HepG2 (cell line): ENCODE data around the gene ACADVL. TPM values are rescaled to one million over a fixed set of nuclear protein-coding genes. Genes with fewer than 3 reads are reported as not detected.

Source experiments
- ATAC-seq: fragments of 200-7000 bp; cut with Tn5 transposase; 3 replicates; pipeline ENCODE4 v1.9.1; 2020; ENCODE audit warnings: mild to moderate bottlenecking, moderate library complexity
- BruUV-seq: library from RNA; stranded (reverse); fragments of 400-500 nt; replicated peaks from 2 replicates; lab custom pipeline; 2021; lab: Mats Ljungman, UMichigan
- CTCF ChIA-PET: fragments of 300-600 bp; formaldehyde crosslinking; extraction: SDS; loops from one replicate; lab custom pipeline; 2021; ENCODE audit warnings: low total read pairs, inconsistent platforms, low intra/inter-chr PET ratio; lab: Yijun Ruan, JAX
- POLR2A ChIA-PET: fragments of 350-600 bp; sonication (Branson Sonifier 250); formaldehyde crosslinking; loops from one replicate; lab custom pipeline; 2020; ENCODE audit warnings: antibody characterized with exemption, inconsistent platforms; lab: Yijun Ruan, JAX
- DNase-seq: peaks from one replicate; pipeline ENCODE4 v3.0.0-alpha.2; 2015; ENCODE audit warnings: low spot score
- FAIRE-seq: peaks from 3 replicates; lab custom pipeline; 2011; peaks lifted over from hg19 to GRCh38; lab: Jason Lieb, UNC
- H2AFZ ChIP-seq: one replicate; pipeline ENCODE4 v1.6.1; 2011; ENCODE audit warnings: low read length, inconsistent platforms
- H3K27ac ChIP-seq: fragments of 300-600 bp; 3 replicates; pipeline ENCODE4 v1.8.0; 2011; ENCODE audit warnings: mixed run types, mild to moderate bottlenecking, mixed read lengths, low read length, inconsistent platforms; ENCODE audit not compliant: insufficient read depth; ENCODE audit errors: extremely low read length
- H3K27me3 ChIP-seq, 2 experiments: fragments of 200-600 bp in 1 of 2; 2 replicates in 1 of 2; 3 replicates in 1 of 2; pipeline versions ENCODE4 v1.6.0 to v1.8.0; 2011; ENCODE audit warnings: low read length in 2 of 2, mild to moderate bottlenecking in 2 of 2, moderate library complexity in 2 of 2, inconsistent platforms in 1 of 2; ENCODE audit not compliant: insufficient read depth in 2 of 2, control insufficient read depth in 1 of 2
- H3K36me3 ChIP-seq, 2 experiments: fragments of 200-600 bp in 1 of 2; replicated peaks in 1 of 2; 2 replicates in 1 of 2; 3 replicates in 1 of 2; pipeline versions ENCODE4 v1.5.1 to v1.8.0; 2011; ENCODE audit warnings: low read length in 2 of 2, inconsistent platforms in 1 of 2; ENCODE audit not compliant: insufficient read depth in 2 of 2, control insufficient read depth in 1 of 2
- H3K4me1 ChIP-seq: 2 replicates; pipeline ENCODE4 v1.5.1; 2012; ENCODE audit warnings: low read length, inconsistent platforms; ENCODE audit not compliant: insufficient read depth
- H3K4me2 ChIP-seq: 2 replicates; pipeline ENCODE4 v1.6.0; 2011; ENCODE audit warnings: low read depth, low read length, inconsistent platforms
- H3K4me3 ChIP-seq, 3 experiments: fragments of 200-600 bp in 1 of 3; sonication (generic), shearing (Covaris generic) in 1 of 3; replicated peaks in 1 of 3; 2 replicates each; pipeline ENCODE4 v1.5.1; 2011 to 2016; ENCODE audit warnings: low read length in 3 of 3, inconsistent platforms in 2 of 3, low read depth in 2 of 3, mild to moderate bottlenecking in 2 of 3, control low read depth in 1 of 3, mixed read lengths in 1 of 3; ENCODE audit not compliant: insufficient read depth in 1 of 3
- H3K79me2 ChIP-seq: one replicate; pipeline ENCODE4 v1.6.1; 2011; ENCODE audit warnings: low read length, inconsistent platforms; ENCODE audit not compliant: insufficient read depth
- H3K9ac ChIP-seq: 2 replicates; pipeline ENCODE4 v1.6.0; 2011; ENCODE audit warnings: mild to moderate bottlenecking, low read depth, low read length, inconsistent platforms; ENCODE audit not compliant: insufficient read depth
- H3K9me3 ChIP-seq: 2 replicates; pipeline ENCODE4 v1.5.1; 2012; ENCODE audit warnings: mild to moderate bottlenecking, low read length
- H4K20me1 ChIP-seq: 2 replicates; pipeline ENCODE4 v1.6.0; 2011; ENCODE audit warnings: inconsistent platforms, mild to moderate bottlenecking, low read length, moderate library complexity; ENCODE audit not compliant: insufficient read depth
- ARHGAP35 ChIP-seq: sonication (generic); formaldehyde crosslinking; IDR thresholded peaks from 2 replicates; pipeline ENCODE4 v1.9.0; 2022; ENCODE audit warnings: mild to moderate bottlenecking, inconsistent platforms, moderate library complexity, missing genetic modification reagents, borderline replicate concordance
- ARID3A ChIP-seq: IDR thresholded peaks from 2 replicates; pipeline ENCODE4 v1.6.1; 2012; ENCODE audit warnings: low read depth, low read length, improper control_type of control experiment
- GABPA ChIP-seq, 2 experiments: IDR thresholded peaks; 2 replicates each; pipeline ENCODE4 v1.6.1; 2011 to 2016; ENCODE audit warnings: low read depth in 2 of 2, low read length in 1 of 2, missing biosample characterization in 1 of 2, missing genetic modification characterization in 1 of 2
- MAF1 ChIP-seq: sonication (generic); formaldehyde crosslinking; IDR thresholded peaks from 2 replicates; pipeline ENCODE4 v1.5.0; 2020; ENCODE audit warnings: missing genetic modification reagents, borderline replicate concordance
- PRMT3 ChIP-seq: sonication (generic); formaldehyde crosslinking; IDR thresholded peaks from 2 replicates; pipeline ENCODE4 v1.8.1; 2022; ENCODE audit warnings: low read depth, mild to moderate bottlenecking, moderate library complexity, missing genetic modification reagents, borderline replicate concordance
- SIN3A ChIP-seq: IDR thresholded peaks from 2 replicates; pipeline ENCODE4 v1.6.1; 2011; ENCODE audit warnings: low read depth, mild to moderate bottlenecking, control low read depth, low read length, borderline replicate concordance
- TFDP2 ChIP-seq: sonication (generic); formaldehyde crosslinking; IDR thresholded peaks from 2 replicates; pipeline ENCODE4 v1.4.0; 2020; ENCODE audit warnings: missing genetic modification reagents
- THRA ChIP-seq: sonication (generic); formaldehyde crosslinking; IDR thresholded peaks from 2 replicates; pipeline ENCODE4 v1.4.0; 2020; ENCODE audit warnings: missing genetic modification reagents, borderline replicate concordance
- ZNF264 ChIP-seq: sonication (generic); formaldehyde crosslinking; IDR thresholded peaks from 2 replicates; pipeline ENCODE4 v1.4.0; 2020; ENCODE audit warnings: missing genetic modification reagents
- ZNF331 ChIP-seq: sonication (generic); formaldehyde crosslinking; IDR thresholded peaks from 2 replicates; pipeline ENCODE4 v1.4.0; 2020; ENCODE audit warnings: missing genetic modification reagents
- ZSCAN12 ChIP-seq: sonication (generic); formaldehyde crosslinking; IDR thresholded peaks from 2 replicates; pipeline ENCODE4 v1.9.0; 2021; ENCODE audit warnings: mild to moderate bottlenecking, missing genetic modification reagents
- WGBS: methylation state at CpG from one replicate; pipeline ENCODE4 v1.1.6; 2017; ENCODE audit warnings: low lambda C conversion rate; 5-methylcytosine and 5-hydroxymethylcytosine counted together
- in situ Hi-C: cut with HindIII; loops from 2 replicates; pipeline ENCODE4 v1.10.0; 2017; ENCODE audit warnings: low pct_unique_long_range_greater_than_20kb; ENCODE audit not compliant: extremely low pct_ligation_motif_present
- intact Hi-C: fragments of 100-400 bp; cut with micrococcal nuclease; formaldehyde crosslinking; loops from one replicate; pipeline ENCODE4 v1.10.0; 2022; ENCODE audit not compliant: unreplicated experiment
- polyA plus RNA-seq, 8 experiments: library from polyadenylated mRNA; depleted of rRNA in 3 of 8; stranded (reverse) in 7 of 8; unstranded in 1 of 8; fragments of >200 nt; fragmentation: Illumina TruSeq in 4 of 8; extraction: Trizol in 4 of 8; gene quantifications; 2 replicates each; pipeline versions ENCODE4 v1.2.1 to v1.2.3, GENCODE V29; 2011 to 2016; ENCODE audit warnings: low read depth in 4 of 8, missing spikeins in 1 of 8, mixed read lengths in 1 of 8; ENCODE audit not compliant: insufficient read depth in 1 of 8
- total RNA-seq, 5 experiments: library from RNA; depleted of rRNA; stranded (reverse); fragments of >200 nt; fragmentation: Illumina TruSeq; extraction: Trizol; gene quantifications; 2 replicates each; pipeline ENCODE4 v1.2.3, GENCODE V29; 2016; ENCODE audit warnings: low read depth in 1 of 5

The ACADVL gene
- total and polyA plus RNA-seq, 2 of the 13 experiments (the other 11 are each of a cell fraction or from before 2014, with no cell fraction given), result 219 to 412 TPM

- H3K4me2 ChIP-seq, result peak overlapping the region; percentile 97
These were observed 21.5 kb downstream of the ACADVL start for GRCh38 chr17:7241090-7241733.

GRCh38 chr17:7241783-7242716 lies 22.3 kb downstream of the ACADVL start, which contains the start of gene GABARAP:
Gene GABARAP (minus strand): TSS chr17:7242449. CDS start chr17:7242330, 119 bp downstream.
- peak; percentile 82 for DNase-seq
- POLR2A ChIA-PET, result interaction anchor here (0.7 to 4.3 kb wide), 20 partner anchors 8 to 206 kb away, joined by 3 to 35 read pairs (median 5); partner anchors contain the start of genes ACADVL, ASGR1, ASGR2 and CTDNEP1
- 1% methylated on average over 44 of the region's 62 CpGs for whole genome bisulfite sequencing
- TF ChIP-seq TFDP2 (CRISPR knock-in tag) (no peak), THRA (0 out of 2 replicates have a peak, but pooled peaks have one; percentile 12), PRMT3 (CRISPR knock-in tag) (no peak), ARID3A (0 out of 2 replicates have a peak, but pooled peaks have one; percentile 12), MAF1 (no peak)

More at GRCh38 chr17:7241090-7241733, 21.5 kb downstream of the ACADVL start:
- CTCF ChIA-PET, result no interaction called here
- no peak for DNase-seq
- H2AFZ ChIP-seq, result no peak overlapping the region
- intact Hi-C loops, result loop anchor here (5.0 kb wide), 1 partner anchor 41 kb away; the partner anchor contains the start of gene SLC2A4
- 0 out of 2 replicates have a peak, but pooled peaks cover 2% of the 10 kb centered on the region for H4K20me1 ChIP-seq
- H3K4me3 ChIP-seq, result peak overlapping the region; percentile 61 to 85 (median 68)
- WGBS, result 27% methylated on average over 9 of the region's 9 CpGs
- peak overlapping the region; percentile 86 for H3K27ac ChIP-seq
- TSS peak; percentile 68 for BruUV-seq
- POLR2A ChIA-PET, result interaction anchor here (0.7 to 4.3 kb wide), 13 partner anchors 10 to 205 kb away, joined by 3 to 35 read pairs (median 5); partner anchors contain the start of genes ACADVL, ASGR1, ASGR2 and CTDNEP1
- no peak for ATAC-seq
- peaks cover 11 to 27% of the 10 kb centered on the region in 2 experiments for H3K36me3 ChIP-seq
- peaks cover 37% of the 10 kb centered on the region for H3K4me1 ChIP-seq
- peaks cover 42% of the 10 kb centered on the region for H3K79me2 ChIP-seq
- no peaks in the 10 kb centered on the region; a peak in 1 of 5 replicates for H3K27me3 ChIP-seq
- peak overlapping the region; percentile 92 for H3K9ac ChIP-seq
- in situ Hi-C loops, result no loop called here
- no peaks in the 10 kb centered on the region for H3K9me3 ChIP-seq
- peak; percentile 15 for FAIRE-seq
- TF ChIP-seq GABPA (IDR thresholded peaks at IDR 0.05; ENCODE audit: low read depth, low read length), result no peak
- peak; percentile 48; the same call in 1 of the 2 replicates for TF ChIP-seq GABPA (CRISPR knock-in tag; IDR thresholded peaks at IDR 0.05; ENCODE audit: low read depth)
- TF ChIP-seq ZSCAN12 (CRISPR knock-in tag), result no peak
- TF ChIP-seq ARHGAP35 (CRISPR knock-in tag), result no peak
- TF ChIP-seq ZNF264, result 0 out of 2 replicates have a peak, but pooled peaks have one; percentile 21
- TF ChIP-seq SIN3A, result 0 out of 2 replicates have a peak, but pooled peaks have one; percentile 11
- TF ChIP-seq ZNF331 (CRISPR knock-in tag), result no peak

More at GRCh38 chr17:7241783-7242716, 22.3 kb downstream of the ACADVL start, which contains the start of gene GABARAP:
- Histone ChIP-seq H3K27ac (peak within 1 kb of the TSS; percentile 86), H4K20me1 (no peaks in the 10 kb centered on the region), H3K4me2 (peak within 1 kb of the TSS; percentile 97), H3K9ac (peak within 1 kb of the TSS; percentile 92), H3K4me3 (peak within 1 kb of the TSS; percentile 61 to 85 (median 68)), H3K27me3 (no peaks in the 10 kb centered on the region; a peak in 1 of 5 replicates), H3K36me3 (peaks cover 5 to 27% of the 10 kb centered on the region in 2 experiments; a peak in 4 of 5 replicates), H2AFZ (peak within 1 kb of the TSS; percentile 73), H3K9me3 (no peaks in the 10 kb centered on the region), H3K79me2 (peaks cover 40% of the 10 kb centered on the region), H3K4me1 (peaks cover 28% of the 10 kb centered on the region)
- FAIRE-seq (peak; percentile 84), ATAC-seq (peak; percentile 50)
- intact Hi-C loops, result loop anchor here (5.0 kb wide), 1 partner anchor 40 kb away; the partner anchor contains the start of gene SLC2A4
- CTCF ChIA-PET, result interaction anchor here (1.6 kb wide), 1 partner anchor 54 kb away, joined by 11 read pairs; no protein-coding TSS in a partner anchor
- TSS peak; percentile 77 for BruUV-seq
- in situ Hi-C loops, result no loop called here
